HL-60 (cell line): ENCODE results near the gene PRKCG.

Source experiments
- CTCF ChIP-seq: IDR thresholded peaks from one replicate; pipeline ENCODE4 v1.5.1; 2011; ENCODE audit warnings: low read length, control low read depth, inconsistent platforms; ENCODE audit not compliant: insufficient read depth
- GABPA ChIP-seq: IDR thresholded peaks from 2 replicates; pipeline ENCODE4 v1.6.1; 2012; ENCODE audit warnings: low read depth
- POLR2AphosphoS5 ChIP-seq: IDR thresholded peaks from 2 replicates; pipeline ENCODE4 v1.6.1; 2012; ENCODE audit warnings: low read depth
- REST ChIP-seq: IDR thresholded peaks from 2 replicates; pipeline ENCODE4 v1.6.1; 2012; ENCODE audit warnings: low read depth; ENCODE audit not compliant: insufficient replicate concordance
- SPI1 ChIP-seq: IDR thresholded peaks from 2 replicates; pipeline ENCODE4 v1.6.1; 2012; ENCODE audit warnings: low read depth, mild to moderate bottlenecking, borderline replicate concordance

GRCh38 chr19:53903055-53903680 is 21.2 kb downstream of the PRKCG start:
- no peak for TF ChIP-seq GABPA
- TF ChIP-seq CTCF = no peak
- no peak for TF ChIP-seq POLR2AphosphoS5
- peak; percentile 97 for TF ChIP-seq REST
- no peak for TF ChIP-seq SPI1
